HG03439 (cell line): Measurements from ENCODE around the gene UPK1B.
"Not testable (repeated sequence)": the region's sequence is repeated elsewhere in the genome, so short reads cannot be mapped to it uniquely, and the experiment has no call there.

Experiments
- ATAC-seq: cut with Tn5 transposase; IDR thresholded peaks from one replicate; pipeline ENCODE4 v1.9.1; 2021; ENCODE audit warnings: mild to moderate bottlenecking, moderate library complexity; ENCODE audit not compliant: unreplicated experiment

The UPK1B gene

GRCh38 chr3:119173325-119173724 is at the start of gene UPK1B:
UPK1B (plus strand) TSS chr3:119173598; CDS start chr3:119186742, 13,144 bp downstream.
- ATAC-seq: no peak

- no peak for ATAC-seq
These were observed 48.1 kb upstream of the UPK1B start for GRCh38 chr3:119125342-119125741.

- no peak for ATAC-seq
These were observed 47.5 kb upstream of the UPK1B start for GRCh38 chr3:119125742-119126504.

GRCh38 chr3:119130291-119130690 is 43.1 kb upstream of the UPK1B start:
- not testable (repeated sequence) for ATAC-seq

- not testable (repeated sequence) for ATAC-seq
These were observed 41.1 kb upstream of the UPK1B start for GRCh38 chr3:119132291-119132690.

- not testable (repeated sequence) for ATAC-seq
These were observed 34.0 kb upstream of the UPK1B start for GRCh38 chr3:119139360-119139759.

GRCh38 chr3:119140466-119140865 is 32.9 kb upstream of the UPK1B start:
- ATAC-seq: no peak

- ATAC-seq: no peak
These were observed 28.3 kb upstream of the UPK1B start for GRCh38 chr3:119145128-119145499.

- no peak for ATAC-seq
These were observed 27.8 kb upstream of the UPK1B start, which contains the start of gene TEX55 for GRCh38 chr3:119145500-119146167. TEX55 (plus strand) TSS chr3:119146165; CDS start chr3:119146190, 25 bp downstream.

GRCh38 chr3:119146578-119147375 is 26.6 kb upstream of the UPK1B start:
- no peak for ATAC-seq

GRCh38 chr3:119147494-119147893 is 25.9 kb upstream of the UPK1B start:
- ATAC-seq: no peak

GRCh38 chr3:119148493-119149180 is 24.8 kb upstream of the UPK1B start:
- ATAC-seq: no peak

GRCh38 chr3:119149484-119149883 is 23.9 kb upstream of the UPK1B start:
- no peak for ATAC-seq

- no peak for ATAC-seq
These were observed 16.5 kb upstream of the UPK1B start for GRCh38 chr3:119156868-119157267.

- ATAC-seq: no peak
These were observed 15.4 kb upstream of the UPK1B start for GRCh38 chr3:119157971-119158370.

GRCh38 chr3:119160361-119160760 is 13.0 kb upstream of the UPK1B start:
- no peak for ATAC-seq

- ATAC-seq: no peak
These were observed 12.6 kb upstream of the UPK1B start for GRCh38 chr3:119160815-119161214.

- no peak for ATAC-seq
These were observed 12.2 kb upstream of the UPK1B start for GRCh38 chr3:119161240-119161639.

GRCh38 chr3:119164745-119165144 is 8.7 kb upstream of the UPK1B start:
- not testable (repeated sequence) for ATAC-seq

GRCh38 chr3:119170821-119171220 is 2.6 kb upstream of the UPK1B start:
- ATAC-seq: no peak
